ENCODE results near the gene GPR26.

Gene GPR26

GRCh38 chr10:123678376-123678775 lies 12.2 kb downstream of the GPR26 start:
- TF ChIP-seq ZBTB7A (IDR thresholded peaks at IDR 0.05; ENCODE audit: low read depth) (no peak), NFIC (IDR thresholded peaks at IDR 0.05) (no peak)
- TF ChIP-seq, protein P1, sequence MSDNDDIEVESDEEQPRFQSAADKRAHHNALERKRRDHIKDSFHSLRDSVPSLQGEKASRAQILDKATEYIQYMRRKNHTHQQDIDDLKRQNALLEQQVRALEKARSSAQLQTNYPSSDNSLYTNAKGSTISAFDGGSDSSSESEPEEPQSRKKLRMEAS (IDR thresholded peaks at IDR 0.05), result no peak

DNA sequence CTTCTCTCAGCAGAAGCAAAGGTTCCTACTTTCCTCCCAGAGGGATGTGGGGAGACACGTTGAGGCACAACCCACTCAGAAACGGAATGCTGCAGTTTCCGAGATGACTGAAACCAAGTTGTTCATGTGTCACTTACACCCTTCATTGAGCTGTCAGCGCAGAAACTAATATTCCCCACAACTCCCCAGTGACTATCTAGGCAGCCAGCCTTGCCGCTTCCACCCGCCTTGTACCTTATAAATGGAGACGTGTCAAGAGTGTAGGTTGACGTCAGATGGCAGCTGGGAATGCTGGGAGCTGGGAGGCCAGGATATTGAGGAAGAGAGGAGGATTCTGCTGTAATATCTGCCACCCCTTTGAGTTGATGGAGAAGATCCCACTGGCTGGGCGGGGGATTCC lies 15.1 kb downstream of the GPR26 start:
- TF ChIP-seq YY1 (IDR thresholded peaks at IDR 0.05; ENCODE audit: low read depth) (no peak), TAF1 (IDR thresholded peaks at IDR 0.05; ENCODE audit: low read depth) (no peak), USF1 (IDR thresholded peaks at IDR 0.05) (no peak), EP300 (IDR thresholded peaks at IDR 0.05; ENCODE audit: borderline replicate concordance) (no peak), RAD21 (IDR thresholded peaks at IDR 0.05; ENCODE audit: low read depth) (no peak), CEBPB (IDR thresholded peaks at IDR 0.05) (no peak), TCF12 (IDR thresholded peaks at IDR 0.05; ENCODE audit: low read depth) (no peak), TEAD4 (IDR thresholded peaks at IDR 0.05) (no peak), CREB1 (IDR thresholded peaks at IDR 0.05; ENCODE audit: low read depth) (no peak), NFIC (IDR thresholded peaks at IDR 0.05) (no peak), EGR1 (IDR thresholded peaks at IDR 0.05) (no peak)
- TF ChIP-seq, protein P2, sequence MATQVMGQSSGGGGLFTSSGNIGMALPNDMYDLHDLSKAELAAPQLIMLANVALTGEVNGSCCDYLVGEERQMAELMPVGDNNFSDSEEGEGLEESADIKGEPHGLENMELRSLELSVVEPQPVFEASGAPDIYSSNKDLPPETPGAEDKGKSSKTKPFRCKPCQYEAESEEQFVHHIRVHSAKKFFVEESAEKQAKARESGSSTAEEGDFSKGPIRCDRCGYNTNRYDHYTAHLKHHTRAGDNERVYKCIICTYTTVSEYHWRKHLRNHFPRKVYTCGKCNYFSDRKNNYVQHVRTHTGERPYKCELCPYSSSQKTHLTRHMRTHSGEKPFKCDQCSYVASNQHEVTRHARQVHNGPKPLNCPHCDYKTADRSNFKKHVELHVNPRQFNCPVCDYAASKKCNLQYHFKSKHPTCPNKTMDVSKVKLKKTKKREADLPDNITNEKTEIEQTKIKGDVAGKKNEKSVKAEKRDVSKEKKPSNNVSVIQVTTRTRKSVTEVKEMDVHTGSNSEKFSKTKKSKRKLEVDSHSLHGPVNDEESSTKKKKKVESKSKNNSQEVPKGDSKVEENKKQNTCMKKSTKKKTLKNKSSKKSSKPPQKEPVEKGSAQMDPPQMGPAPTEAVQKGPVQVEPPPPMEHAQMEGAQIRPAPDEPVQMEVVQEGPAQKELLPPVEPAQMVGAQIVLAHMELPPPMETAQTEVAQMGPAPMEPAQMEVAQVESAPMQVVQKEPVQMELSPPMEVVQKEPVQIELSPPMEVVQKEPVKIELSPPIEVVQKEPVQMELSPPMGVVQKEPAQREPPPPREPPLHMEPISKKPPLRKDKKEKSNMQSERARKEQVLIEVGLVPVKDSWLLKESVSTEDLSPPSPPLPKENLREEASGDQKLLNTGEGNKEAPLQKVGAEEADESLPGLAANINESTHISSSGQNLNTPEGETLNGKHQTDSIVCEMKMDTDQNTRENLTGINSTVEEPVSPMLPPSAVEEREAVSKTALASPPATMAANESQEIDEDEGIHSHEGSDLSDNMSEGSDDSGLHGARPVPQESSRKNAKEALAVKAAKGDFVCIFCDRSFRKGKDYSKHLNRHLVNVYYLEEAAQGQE (IDR thresholded peaks at IDR 0.05; ENCODE audit: low read depth), result no peak

GRCh38 chr10:123682477-123682876 lies 16.3 kb downstream of the GPR26 start:
- TF ChIP-seq TEAD4 (IDR thresholded peaks at IDR 0.05), result no peak
- no peak for TF ChIP-seq RAD21 (IDR thresholded peaks at IDR 0.05; ENCODE audit: low read depth)
- no peak for TF ChIP-seq CEBPB (IDR thresholded peaks at IDR 0.05)
- no peak for TF ChIP-seq TCF12 (IDR thresholded peaks at IDR 0.05; ENCODE audit: low read depth)
- TF ChIP-seq, protein P2 (IDR thresholded peaks at IDR 0.05; ENCODE audit: low read depth), result no peak
- TF ChIP-seq USF1 (IDR thresholded peaks at IDR 0.05), result no peak
- TF ChIP-seq, protein P1 (IDR thresholded peaks at IDR 0.05), result no peak
- no peak for TF ChIP-seq NFIC (IDR thresholded peaks at IDR 0.05)
- no peak for TF ChIP-seq CREB1 (IDR thresholded peaks at IDR 0.05; ENCODE audit: low read depth)
- no peak for TF ChIP-seq EGR1 (IDR thresholded peaks at IDR 0.05)
- no peak for TF ChIP-seq FOXM1 (IDR thresholded peaks at IDR 0.05; ENCODE audit: borderline replicate concordance, low read depth)
- no peak for TF ChIP-seq YY1 (IDR thresholded peaks at IDR 0.05; ENCODE audit: low read depth)
- TF ChIP-seq ZBTB7A (IDR thresholded peaks at IDR 0.05; ENCODE audit: low read depth), result no peak
- no peak for TF ChIP-seq TAF1 (IDR thresholded peaks at IDR 0.05; ENCODE audit: low read depth)
- TF ChIP-seq EP300 (IDR thresholded peaks at IDR 0.05; ENCODE audit: borderline replicate concordance), result no peak

DNA sequence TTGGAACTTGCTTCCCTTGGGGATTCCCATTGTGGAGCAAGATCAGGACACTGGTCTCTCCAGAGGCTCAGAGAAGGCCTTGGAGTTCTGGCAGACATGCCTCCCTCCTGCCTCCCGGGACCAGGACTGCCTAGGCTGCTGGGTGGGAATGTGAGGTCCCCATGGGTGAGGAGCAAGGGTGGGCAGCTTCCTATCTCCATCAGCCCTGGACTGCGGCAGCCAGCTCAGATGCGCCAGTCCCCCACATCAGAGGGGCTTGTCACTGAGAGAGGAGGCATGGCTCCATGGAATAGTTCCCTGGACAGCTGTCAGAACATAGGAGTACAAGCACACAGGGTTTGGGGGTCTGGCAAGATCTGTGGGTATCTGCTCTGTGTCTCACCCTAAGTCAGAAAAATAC lies 17.3 kb downstream of the GPR26 start:
- no peak for TF ChIP-seq CEBPB (IDR thresholded peaks at IDR 0.05)
- TF ChIP-seq USF1 (IDR thresholded peaks at IDR 0.05), result no peak
- no peak for TF ChIP-seq CREB1 (IDR thresholded peaks at IDR 0.05; ENCODE audit: low read depth)
- no peak for TF ChIP-seq EP300 (IDR thresholded peaks at IDR 0.05; ENCODE audit: borderline replicate concordance)
- no peak for TF ChIP-seq EGR1 (IDR thresholded peaks at IDR 0.05)
- TF ChIP-seq, protein P1 (IDR thresholded peaks at IDR 0.05), result no peak
- TF ChIP-seq RAD21 (IDR thresholded peaks at IDR 0.05; ENCODE audit: low read depth), result no peak
- TF ChIP-seq NFIC (IDR thresholded peaks at IDR 0.05), result no peak
- no peak for TF ChIP-seq ZBTB7A (IDR thresholded peaks at IDR 0.05; ENCODE audit: low read depth)
- TF ChIP-seq FOXM1 (IDR thresholded peaks at IDR 0.05; ENCODE audit: borderline replicate concordance, low read depth), result no peak
- TF ChIP-seq, protein P2 (IDR thresholded peaks at IDR 0.05; ENCODE audit: low read depth), result no peak
- TF ChIP-seq TAF1 (IDR thresholded peaks at IDR 0.05; ENCODE audit: low read depth), result no peak
- no peak for TF ChIP-seq YY1 (IDR thresholded peaks at IDR 0.05; ENCODE audit: low read depth)
- no peak for TF ChIP-seq TEAD4 (IDR thresholded peaks at IDR 0.05)
- TF ChIP-seq TCF12 (IDR thresholded peaks at IDR 0.05; ENCODE audit: low read depth), result no peak
